ENCODE data around the gene SYTL2.

DNA sequence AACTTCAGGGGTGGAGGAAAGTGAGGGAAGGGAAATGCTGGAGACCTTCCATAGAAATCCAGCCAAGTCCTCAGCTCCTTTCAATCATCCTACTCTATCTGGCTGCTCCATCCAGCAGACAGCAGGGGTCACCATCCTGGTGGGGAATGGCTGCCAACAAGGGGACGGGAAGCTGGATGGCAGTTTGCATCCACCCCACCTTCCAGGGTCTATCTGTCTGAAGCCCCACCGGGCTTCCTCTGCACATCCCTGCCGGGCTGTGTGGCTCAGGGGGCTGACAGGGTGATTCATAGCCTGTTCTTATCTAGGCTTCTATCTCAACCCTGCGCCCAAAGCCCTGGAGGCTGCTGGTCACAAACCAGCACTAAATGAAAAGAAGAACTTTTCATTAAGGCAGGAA, 1.1 kb downstream of the SYTL2 start:
- no peak for TF ChIP-seq EZH2 (IDR thresholded peaks at IDR 0.05; ENCODE audit: borderline replicate concordance, low read length)
- TF ChIP-seq, protein P1, sequence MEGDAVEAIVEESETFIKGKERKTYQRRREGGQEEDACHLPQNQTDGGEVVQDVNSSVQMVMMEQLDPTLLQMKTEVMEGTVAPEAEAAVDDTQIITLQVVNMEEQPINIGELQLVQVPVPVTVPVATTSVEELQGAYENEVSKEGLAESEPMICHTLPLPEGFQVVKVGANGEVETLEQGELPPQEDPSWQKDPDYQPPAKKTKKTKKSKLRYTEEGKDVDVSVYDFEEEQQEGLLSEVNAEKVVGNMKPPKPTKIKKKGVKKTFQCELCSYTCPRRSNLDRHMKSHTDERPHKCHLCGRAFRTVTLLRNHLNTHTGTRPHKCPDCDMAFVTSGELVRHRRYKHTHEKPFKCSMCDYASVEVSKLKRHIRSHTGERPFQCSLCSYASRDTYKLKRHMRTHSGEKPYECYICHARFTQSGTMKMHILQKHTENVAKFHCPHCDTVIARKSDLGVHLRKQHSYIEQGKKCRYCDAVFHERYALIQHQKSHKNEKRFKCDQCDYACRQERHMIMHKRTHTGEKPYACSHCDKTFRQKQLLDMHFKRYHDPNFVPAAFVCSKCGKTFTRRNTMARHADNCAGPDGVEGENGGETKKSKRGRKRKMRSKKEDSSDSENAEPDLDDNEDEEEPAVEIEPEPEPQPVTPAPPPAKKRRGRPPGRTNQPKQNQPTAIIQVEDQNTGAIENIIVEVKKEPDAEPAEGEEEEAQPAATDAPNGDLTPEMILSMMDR (IDR thresholded peaks at IDR 0.05; ENCODE audit: low read length): no peak; the same call in 1 of the 2 replicates

Data from OCI-LY1 (cell line).